GM18858 (cell line): ENCODE data around the gene SGMS1.
A peak's percentile ranks its signal among the peaks of the same experiment; 100 is the strongest.
"Not testable (repeated sequence)": the region's sequence is repeated elsewhere in the genome, so short reads cannot be mapped to it uniquely, and the experiment has no call there.

ENCODE experiments used
- ATAC-seq: cut with Tn5 transposase; IDR thresholded peaks from one replicate; pipeline ENCODE4 v1.9.1; 2021; ENCODE audit not compliant: unreplicated experiment

SGMS1 gene

GRCh38 chr10:50471583-50471975 is 152.2 kb downstream of the SGMS1 start:
- ATAC-seq, result no peak

- no peak for ATAC-seq
These were observed 152.8 kb downstream of the SGMS1 start for GRCh38 chr10:50470798-50471582.

GRCh38 chr10:50470345-50470744 is 153.4 kb downstream of the SGMS1 start:
- peak; percentile 42 for ATAC-seq

- no peak for ATAC-seq
These were observed 154.0 kb downstream of the SGMS1 start for GRCh38 chr10:50469778-50470193.

- no peak for ATAC-seq
These were observed 154.5 kb downstream of the SGMS1 start for GRCh38 chr10:50469288-50469687.

- ATAC-seq, result no peak
These were observed 156.5 kb downstream of the SGMS1 start for GRCh38 chr10:50467209-50467608.

- no peak for ATAC-seq
These were observed 159.7 kb downstream of the SGMS1 start for GRCh38 chr10:50464004-50464409.

- ATAC-seq, result no peak
These were observed 161.9 kb downstream of the SGMS1 start for GRCh38 chr10:50461834-50462233.

- ATAC-seq, result no peak
These were observed 162.6 kb downstream of the SGMS1 start for GRCh38 chr10:50461123-50461522.

GRCh38 chr10:50456719-50457118 is 167.0 kb downstream of the SGMS1 start:
- peak; percentile 29 for ATAC-seq

- peak; percentile 24 for ATAC-seq
These were observed 169.8 kb downstream of the SGMS1 start for GRCh38 chr10:50453940-50454339.

GRCh38 chr10:50452603-50453002 is 171.2 kb downstream of the SGMS1 start:
- ATAC-seq, result no peak

GRCh38 chr10:50447691-50448090 is 176.1 kb downstream of the SGMS1 start:
- ATAC-seq, result no peak

GRCh38 chr10:50445777-50446176 is 178.0 kb downstream of the SGMS1 start:
- not testable (repeated sequence) for ATAC-seq

GRCh38 chr10:50440489-50440888 is 183.3 kb downstream of the SGMS1 start:
- no peak for ATAC-seq

GRCh38 chr10:50439806-50440205 is 183.9 kb downstream of the SGMS1 start:
- ATAC-seq, result no peak

- no peak for ATAC-seq
These were observed 184.6 kb downstream of the SGMS1 start for GRCh38 chr10:50439187-50439586.

- no peak for ATAC-seq
These were observed 185.5 kb downstream of the SGMS1 start for GRCh38 chr10:50438049-50438936.

GRCh38 chr10:50437248-50437647 is 186.5 kb downstream of the SGMS1 start:
- no peak for ATAC-seq

GRCh38 chr10:50436805-50437204 is 187.0 kb downstream of the SGMS1 start:
- no peak for ATAC-seq

GRCh38 chr10:50432211-50433009 is 191.3 kb downstream of the SGMS1 start:
- ATAC-seq, result peak; percentile 38
